ENCODE data around the gene PCNA.

GRCh38 chr20:5149892-5150225, 30.1 kb upstream of the PCNA start:
- TF ChIP-seq POLR2A (IDR thresholded peaks at IDR 0.05) = no peak
- TF ChIP-seq CTCF (IDR thresholded peaks at IDR 0.05) = no peak

Measured in uterus (tissue), 2 donors.